GM18507 (cell line): ENCODE results near the gene MBNL2.

ENCODE experiments used
- DNase-seq: peaks from one replicate; pipeline ENCODE4 v3.0.0; 2011; ENCODE audit warnings: low read depth; ENCODE audit not compliant: insufficient read length; ENCODE audit errors: extremely low spot score
- FAIRE-seq: peaks from 2 replicates; lab custom pipeline; 2011; peaks lifted over from hg19 to GRCh38; lab: Jason Lieb, UNC

MBNL2 gene

GRCh38 chr13:97248243-97248642 is 26.1 kb downstream of the MBNL2 start:
- DNase-seq, result no peak
- FAIRE-seq, result no peak

DNA sequence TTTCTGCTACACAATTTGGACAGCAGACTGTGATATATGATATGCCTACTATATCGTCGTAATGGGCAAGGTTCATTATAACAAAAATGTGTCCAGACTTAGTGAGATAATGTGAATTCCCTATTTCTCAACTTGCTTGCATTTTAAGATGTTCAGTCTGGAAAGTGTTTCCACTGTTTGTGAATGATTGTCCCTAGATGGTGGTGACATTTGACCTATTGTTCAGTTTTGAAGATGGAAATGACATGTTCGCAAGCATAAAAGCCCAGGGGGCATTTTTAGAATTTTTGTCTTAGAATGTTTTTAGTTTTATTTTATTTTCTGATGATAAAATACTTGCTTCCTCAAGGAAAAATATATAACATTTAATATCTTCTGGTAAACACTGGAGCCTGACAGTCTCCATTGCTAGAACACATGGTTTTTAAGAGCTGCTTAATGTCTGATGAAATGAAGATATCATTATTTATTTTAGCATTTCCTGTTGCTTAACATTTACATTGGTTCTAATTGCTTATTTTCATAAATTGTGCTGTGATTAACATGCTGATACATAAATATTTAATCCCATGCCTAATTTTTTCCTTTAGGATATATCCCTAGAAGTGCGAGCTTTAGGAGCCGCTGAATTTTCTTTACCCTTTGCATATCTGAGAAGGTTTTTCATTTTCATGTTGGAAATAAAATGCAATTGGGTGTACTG is 27.1 kb downstream of the MBNL2 start:
- DNase-seq (no peak), FAIRE-seq (peak; percentile 12)

DNA sequence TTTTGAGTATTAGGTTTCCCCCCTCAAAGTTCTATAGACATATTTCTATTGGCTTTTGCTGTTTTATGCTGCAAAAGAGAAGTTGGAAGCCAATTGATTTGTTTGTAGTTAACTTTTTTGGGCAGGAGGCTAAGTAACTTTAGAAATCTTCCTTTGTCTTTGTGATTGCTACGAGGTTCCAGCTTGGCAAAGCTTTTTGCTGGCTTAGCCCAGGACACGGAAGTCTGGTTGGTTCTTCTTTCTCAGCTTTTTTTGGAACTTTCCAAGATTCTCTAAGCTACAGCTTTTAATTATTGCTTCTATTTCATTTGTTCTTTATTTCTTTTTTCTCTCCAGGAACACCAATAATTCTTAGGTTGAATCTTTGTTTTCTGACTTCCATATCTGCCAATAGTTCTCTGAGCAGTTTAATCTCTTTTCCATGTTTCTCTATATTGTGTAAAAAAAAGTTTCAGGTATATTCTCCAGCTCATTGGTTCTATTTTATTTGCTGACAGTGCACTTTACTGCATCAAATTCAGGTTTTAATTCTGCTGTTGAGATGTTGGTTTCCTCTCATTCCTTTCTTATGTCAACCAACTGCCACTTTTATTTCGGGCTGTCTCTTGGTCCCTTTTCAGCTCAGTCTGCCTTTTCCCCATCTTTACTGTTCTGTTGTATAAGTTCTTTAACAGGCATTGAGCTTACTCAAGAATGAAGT is 27.8 kb downstream of the MBNL2 start:
- FAIRE-seq (no peak), DNase-seq (no peak)

GRCh38 chr13:97250560-97250959 is 28.4 kb downstream of the MBNL2 start:
- FAIRE-seq (no peak), DNase-seq (no peak)

DNA sequence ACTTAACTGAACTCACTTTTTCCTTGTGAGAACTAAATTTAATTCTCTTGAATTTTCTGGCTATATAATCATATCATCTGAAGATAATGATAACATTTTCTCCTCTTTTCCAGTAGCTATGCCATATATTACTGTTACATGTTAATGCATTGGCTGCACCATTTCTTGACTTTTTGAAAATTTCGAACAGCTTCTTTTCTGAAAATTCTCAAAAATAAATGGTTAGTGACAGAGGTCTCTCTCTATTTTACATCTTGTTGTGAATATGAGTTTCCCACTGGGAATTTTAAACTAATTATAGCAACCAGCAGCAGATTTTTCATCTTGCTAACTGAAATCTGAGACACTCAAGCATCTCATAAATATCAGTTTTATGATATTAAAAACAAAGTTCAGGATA is 30.6 kb downstream of the MBNL2 start:
- DNase-seq (no peak), FAIRE-seq (no peak)

DNA sequence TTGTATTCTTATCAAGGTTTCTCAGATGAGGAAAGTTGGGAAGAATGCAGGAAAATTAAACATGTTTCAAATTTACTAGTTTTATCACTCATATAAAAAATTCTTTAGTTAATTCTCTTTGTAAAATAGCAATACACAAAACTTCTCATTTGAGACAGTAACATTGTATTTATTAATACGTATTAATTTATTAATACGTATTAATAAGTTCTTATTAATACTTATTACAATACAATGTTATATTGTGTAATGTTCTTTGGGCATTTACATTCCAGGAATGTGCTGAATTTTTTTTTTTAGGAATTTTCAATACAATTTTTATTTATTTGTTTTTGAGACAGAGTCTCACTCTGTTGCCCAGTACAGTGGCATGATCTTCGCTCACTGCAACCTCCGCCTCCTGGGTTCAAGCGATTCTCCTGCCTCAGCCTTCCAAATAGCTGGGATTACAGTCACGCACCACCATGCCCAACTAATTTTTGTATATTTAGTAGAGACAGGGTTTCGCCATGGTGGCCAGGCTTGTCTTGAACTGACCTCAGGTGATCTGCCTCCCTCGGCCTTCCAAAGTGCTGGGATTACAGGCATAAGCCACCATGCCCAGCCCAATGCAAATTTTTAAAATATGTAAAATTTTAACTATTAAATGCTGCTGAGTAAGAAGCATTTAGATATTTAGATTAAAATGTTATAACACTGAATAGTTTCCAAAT is 31.6 kb downstream of the MBNL2 start:
- FAIRE-seq (no peak), DNase-seq (no peak)

GRCh38 chr13:97254816-97255215 is 32.7 kb downstream of the MBNL2 start:
- DNase-seq (no peak), FAIRE-seq (no peak)

GRCh38 chr13:97255515-97256021 is 33.4 kb downstream of the MBNL2 start:
- FAIRE-seq (peak; percentile 9), DNase-seq (no peak)

GRCh38 chr13:97256343-97256783 is 34.2 kb downstream of the MBNL2 start:
- FAIRE-seq (no peak), DNase-seq (no peak)

DNA sequence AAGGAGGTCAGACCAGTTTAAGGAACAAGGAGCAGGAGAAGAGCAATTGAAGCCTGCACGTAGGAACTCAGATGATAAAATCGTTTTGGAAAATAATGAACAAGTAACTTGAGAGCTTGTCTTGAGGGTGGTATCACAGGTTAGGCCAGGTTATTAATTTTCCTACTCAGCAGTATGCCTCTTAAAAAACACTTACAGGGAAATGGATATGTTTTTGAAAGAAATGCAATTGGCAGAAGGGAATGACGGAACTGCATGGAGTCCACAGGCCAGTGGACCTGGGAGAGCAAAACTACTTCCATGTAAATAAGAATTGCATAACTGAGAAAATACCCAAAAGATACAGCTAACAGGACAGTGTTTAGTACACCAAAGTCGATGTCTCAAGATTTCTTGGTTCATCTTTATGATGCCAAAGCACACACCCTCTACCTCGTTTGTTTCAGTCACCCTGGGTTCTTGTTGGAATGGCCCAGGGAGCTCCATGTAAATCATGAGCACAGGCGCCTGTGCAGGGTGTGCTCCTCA is 35.2 kb downstream of the MBNL2 start:
- DNase-seq (no peak), FAIRE-seq (no peak)

GRCh38 chr13:97257800-97258799 is 36.0 kb downstream of the MBNL2 start:
- peak; percentile 26 for DNase-seq

DNA sequence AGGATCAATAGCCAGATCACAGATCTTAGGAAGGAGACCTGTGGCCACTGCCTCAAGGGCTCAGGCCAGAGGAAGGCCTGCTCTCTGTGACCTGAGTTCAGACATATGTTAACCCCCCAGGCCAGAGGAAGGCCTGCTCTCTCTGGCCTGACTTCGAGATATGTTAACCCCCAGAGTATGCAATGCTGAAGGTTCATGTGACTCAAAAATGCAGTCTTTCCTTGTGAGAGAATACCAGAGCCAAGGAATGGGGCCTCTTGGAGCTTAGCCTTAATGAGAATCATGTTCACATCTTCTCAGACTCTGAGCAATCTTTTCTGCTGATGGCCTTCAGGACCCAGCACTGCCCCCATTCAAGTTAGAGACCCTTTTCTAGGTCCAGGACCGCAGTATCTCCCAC is 36.7 kb downstream of the MBNL2 start:
- FAIRE-seq (no peak), DNase-seq (no peak)

More at GRCh38 chr13:97257800-97258799, 36.0 kb downstream of the MBNL2 start:
- peak; percentile 75 for FAIRE-seq

GRCh38 chr13:97259410-97259797 is 37.3 kb downstream of the MBNL2 start:
- DNase-seq (no peak), FAIRE-seq (no peak)

DNA sequence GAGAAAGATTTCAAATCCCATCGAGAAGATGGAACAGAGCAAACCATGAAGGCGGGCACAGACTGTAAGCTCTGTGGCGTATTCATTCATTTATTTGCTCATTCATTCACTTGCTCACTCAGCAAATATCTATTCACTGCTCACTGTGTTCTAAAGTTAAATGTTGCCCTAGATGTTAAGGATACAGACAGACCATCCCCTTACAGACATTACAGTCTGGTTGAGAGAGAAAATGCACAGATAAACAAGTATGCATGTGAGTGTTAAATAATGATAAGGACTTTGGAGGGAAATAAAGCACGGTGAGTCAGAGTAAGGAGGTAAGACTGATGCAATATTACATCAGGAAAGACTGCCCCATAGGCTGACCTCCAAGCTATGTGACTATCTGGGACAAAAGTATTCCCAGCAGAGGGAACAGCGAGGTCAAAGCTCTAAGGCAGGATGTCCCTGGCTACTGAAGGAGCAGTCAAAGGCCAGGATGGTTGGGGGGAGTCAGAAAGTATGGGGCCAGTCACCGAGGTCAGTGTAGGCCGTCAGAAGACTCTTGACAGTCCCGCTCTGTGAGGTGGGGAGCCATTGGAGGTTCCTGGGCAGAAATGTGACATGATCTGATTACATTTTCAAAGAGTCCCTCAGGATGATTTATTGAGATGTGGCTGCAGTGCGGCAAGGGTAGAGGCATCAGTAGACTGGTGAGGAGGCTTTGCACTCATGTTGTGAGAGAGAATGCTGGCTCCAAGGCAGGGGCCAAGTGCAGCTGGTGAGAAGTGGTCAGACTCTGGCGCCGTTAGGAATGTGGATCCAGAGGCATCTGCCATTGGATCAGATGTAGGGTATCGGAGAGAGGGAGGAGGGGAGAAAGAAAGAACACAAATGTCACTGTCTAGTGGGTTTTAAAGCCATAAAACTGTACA is 37.9 kb downstream of the MBNL2 start:
- FAIRE-seq, result no peak
- DNase-seq, result no peak

GRCh38 chr13:97261254-97262005 is 39.3 kb downstream of the MBNL2 start:
- peak; percentile 50 for DNase-seq
- FAIRE-seq, result peak; percentile 69

GRCh38 chr13:97262058-97262457 is 39.9 kb downstream of the MBNL2 start:
- DNase-seq (no peak), FAIRE-seq (no peak)

DNA sequence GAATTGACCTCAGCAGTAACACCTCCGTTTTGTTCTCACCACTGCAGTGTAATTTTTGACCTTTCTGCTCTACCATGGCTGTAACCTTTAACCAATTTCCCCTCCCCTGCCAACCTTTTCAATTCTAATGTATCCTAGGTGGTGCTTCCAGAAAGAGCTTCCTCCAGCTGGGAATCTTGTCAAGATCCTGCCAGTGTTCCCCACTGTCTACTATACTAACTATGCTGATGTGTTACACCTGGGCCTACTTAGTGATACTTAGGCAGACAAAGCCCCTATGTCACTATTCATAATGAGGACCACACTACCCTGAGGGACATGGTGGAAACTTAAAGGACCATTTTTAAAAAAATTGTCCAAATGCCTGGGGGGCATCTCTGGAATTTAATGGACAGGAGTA is 41.0 kb downstream of the MBNL2 start:
- FAIRE-seq (no peak), DNase-seq (no peak)
